Omental fat pad (tissue), 4 donors: ENCODE results near the gene MEGF11. TPM values are rescaled to one million over a fixed set of nuclear protein-coding genes. Genes with fewer than 3 reads are reported as not detected.

Experiments
- ATAC-seq: fragments of 150-250 bp; one replicate; pipeline ENCODE4 v1.9.1; 2016; ENCODE audit warnings: mild to moderate bottlenecking, moderate library complexity; ENCODE audit not compliant: low FRiP score
- DNase-seq: peaks from one replicate; pipeline ENCODE4 v3.0.0-alpha.2; 2019; ENCODE audit warnings: low spot score
- total RNA-seq, 4 donors: library from RNA; depleted of rRNA; stranded (reverse); fragments of >200 nt; gene quantifications; one replicate each; pipeline ENCODE4 v1.1.0, GENCODE V29; 2016
- TF ChIP-seq, protein P1 (sequence below), 3 donors: fragments of 450-650 bp; IDR thresholded peaks; one replicate each; pipeline ENCODE4 v1.5.1; 2016 to 2017; ENCODE audit warnings: antibody characterized with exemption in 3 of 3, mild to moderate bottlenecking in 3 of 3, moderate library complexity in 2 of 3

The MEGF11 gene
- total RNA-seq, 4 donors from 2014 or later: 0.47 TPM; not detected in 3

GRCh38 chr15:66136948-66137347 lies 116.6 kb downstream of the MEGF11 start:
- TF ChIP-seq, protein P1, sequence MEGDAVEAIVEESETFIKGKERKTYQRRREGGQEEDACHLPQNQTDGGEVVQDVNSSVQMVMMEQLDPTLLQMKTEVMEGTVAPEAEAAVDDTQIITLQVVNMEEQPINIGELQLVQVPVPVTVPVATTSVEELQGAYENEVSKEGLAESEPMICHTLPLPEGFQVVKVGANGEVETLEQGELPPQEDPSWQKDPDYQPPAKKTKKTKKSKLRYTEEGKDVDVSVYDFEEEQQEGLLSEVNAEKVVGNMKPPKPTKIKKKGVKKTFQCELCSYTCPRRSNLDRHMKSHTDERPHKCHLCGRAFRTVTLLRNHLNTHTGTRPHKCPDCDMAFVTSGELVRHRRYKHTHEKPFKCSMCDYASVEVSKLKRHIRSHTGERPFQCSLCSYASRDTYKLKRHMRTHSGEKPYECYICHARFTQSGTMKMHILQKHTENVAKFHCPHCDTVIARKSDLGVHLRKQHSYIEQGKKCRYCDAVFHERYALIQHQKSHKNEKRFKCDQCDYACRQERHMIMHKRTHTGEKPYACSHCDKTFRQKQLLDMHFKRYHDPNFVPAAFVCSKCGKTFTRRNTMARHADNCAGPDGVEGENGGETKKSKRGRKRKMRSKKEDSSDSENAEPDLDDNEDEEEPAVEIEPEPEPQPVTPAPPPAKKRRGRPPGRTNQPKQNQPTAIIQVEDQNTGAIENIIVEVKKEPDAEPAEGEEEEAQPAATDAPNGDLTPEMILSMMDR (IDR thresholded peaks at IDR 0.05): no peak
- DNase-seq (no peak), ATAC-seq (no peak)

GRCh38 chr15:66135664-66136063 lies 117.9 kb downstream of the MEGF11 start:
- DNase-seq (no peak), ATAC-seq (no peak)
- TF ChIP-seq, protein P1 (IDR thresholded peaks at IDR 0.05): no peak

DNA sequence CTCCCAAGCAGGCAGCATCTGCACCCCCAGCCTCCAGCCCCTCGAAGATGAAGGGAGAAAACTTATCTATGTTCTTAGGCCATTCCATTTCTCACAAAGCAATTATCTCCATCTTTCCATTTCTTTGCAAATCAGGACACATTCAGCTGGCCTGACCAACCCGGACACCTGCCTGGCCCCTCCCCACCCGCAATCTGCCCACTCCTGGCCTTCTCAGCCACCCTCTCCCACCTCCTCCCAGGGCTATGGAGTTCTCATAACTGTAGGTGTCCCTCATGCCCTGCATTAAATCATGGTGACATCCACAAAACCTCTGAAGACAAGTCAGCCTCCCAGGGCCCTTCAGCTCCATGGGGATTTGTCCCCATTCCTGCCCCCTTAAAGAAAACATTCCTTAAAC lies 119.3 kb downstream of the MEGF11 start:
- ATAC-seq (no peak), DNase-seq (no peak)
- TF ChIP-seq, protein P1 (IDR thresholded peaks at IDR 0.05): no peak

GRCh38 chr15:66133247-66133885 lies 120.2 kb downstream of the MEGF11 start:
- DNase-seq: no peak
- no peak for ATAC-seq
- TF ChIP-seq, protein P1 (IDR thresholded peaks at IDR 0.05): no peak

- TF ChIP-seq, protein P1 (IDR thresholded peaks at IDR 0.05): no peak
- ATAC-seq (no peak), DNase-seq (no peak)
These were observed 121.2 kb downstream of the MEGF11 start for GRCh38 chr15:66132251-66132816.

DNA sequence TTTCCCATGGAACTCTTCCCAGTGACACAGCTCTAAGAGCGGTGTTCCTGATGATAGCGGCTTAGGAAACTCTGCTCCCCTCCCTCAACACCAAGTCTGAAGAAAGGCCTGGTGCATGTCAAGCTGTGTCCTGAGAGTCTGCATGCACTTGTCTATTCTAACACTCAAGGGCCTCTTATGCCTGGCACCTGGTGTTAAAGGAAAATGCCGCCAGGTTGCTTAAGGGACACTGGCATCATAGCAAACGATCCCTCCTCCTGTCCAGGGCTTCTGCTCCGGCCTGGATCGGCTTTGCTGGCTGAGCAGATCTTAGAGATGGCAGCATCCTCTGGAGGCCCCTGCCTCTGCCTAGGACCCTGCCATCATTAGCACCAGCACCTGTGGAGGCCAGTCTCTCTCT lies 121.7 kb downstream of the MEGF11 start:
- DNase-seq: no peak
- TF ChIP-seq, protein P1 (IDR thresholded peaks at IDR 0.05): no peak
- ATAC-seq: no peak

DNA sequence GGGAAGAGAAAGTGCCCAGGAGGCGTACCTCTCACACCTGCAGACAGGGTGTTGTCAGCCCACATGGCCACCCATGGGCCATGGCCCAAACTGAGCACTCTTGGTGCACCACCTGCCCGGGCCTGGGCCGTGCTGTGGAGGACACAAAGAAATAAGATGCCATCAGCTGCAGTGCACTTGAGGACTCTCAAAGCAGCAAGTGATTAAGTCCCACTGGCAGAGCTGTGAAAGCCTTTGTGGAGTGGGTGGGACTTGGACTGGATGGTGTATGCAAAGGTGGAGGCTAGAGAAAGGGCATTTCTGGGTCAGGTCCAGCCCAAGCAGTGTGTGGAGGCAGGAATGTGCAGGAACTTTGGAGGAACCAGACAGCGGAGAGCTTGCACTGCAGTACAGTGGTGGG lies 122.3 kb downstream of the MEGF11 start:
- no peak for ATAC-seq
- no peak for DNase-seq
- TF ChIP-seq, protein P1 (IDR thresholded peaks at IDR 0.05): no peak
